Measurements from ENCODE around the gene RASGEF1C.

GRCh38 chr5:180099733-180100611, 109.0 kb downstream of the RASGEF1C start:
- TF ChIP-seq CTCF (IDR thresholded peaks at IDR 0.05) (no peak), EP300 (IDR thresholded peaks at IDR 0.05) (no peak), POLR2AphosphoS5 (IDR thresholded peaks at IDR 0.05) (no peak), POLR2A (IDR thresholded peaks at IDR 0.05) (no peak)
